DMS153 treated with DMSO at 0.1 percent for 48 hours (cell line): ENCODE measurements around the gene CCL4.

Source experiments
- DNase-seq: peaks from one replicate; lab custom pipeline; 2025; ENCODE audit not compliant: unreplicated experiment; lab: John Stamatoyannopoulos, UW

The CCL4 gene

DNA sequence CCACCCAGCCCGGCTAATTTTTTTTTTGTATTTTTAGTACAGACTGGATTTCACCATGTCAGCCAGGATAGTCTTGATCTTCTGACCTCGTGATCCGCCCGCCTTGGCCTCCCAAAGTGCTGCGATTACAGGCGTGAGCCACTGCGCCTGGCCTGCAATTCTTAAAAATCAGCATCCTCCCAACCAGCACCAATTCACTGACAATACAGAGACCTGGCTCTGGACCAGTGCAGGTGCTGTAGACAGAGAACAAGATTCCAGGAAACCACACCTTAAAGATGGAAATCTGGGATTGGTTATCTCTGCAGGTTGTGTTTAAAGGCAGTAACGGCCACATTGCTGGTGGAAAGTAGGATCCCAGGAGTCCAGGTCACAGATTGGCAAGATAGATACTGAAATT is 39.2 kb downstream of the CCL4 start:
- DNase-seq: no peak

DNA sequence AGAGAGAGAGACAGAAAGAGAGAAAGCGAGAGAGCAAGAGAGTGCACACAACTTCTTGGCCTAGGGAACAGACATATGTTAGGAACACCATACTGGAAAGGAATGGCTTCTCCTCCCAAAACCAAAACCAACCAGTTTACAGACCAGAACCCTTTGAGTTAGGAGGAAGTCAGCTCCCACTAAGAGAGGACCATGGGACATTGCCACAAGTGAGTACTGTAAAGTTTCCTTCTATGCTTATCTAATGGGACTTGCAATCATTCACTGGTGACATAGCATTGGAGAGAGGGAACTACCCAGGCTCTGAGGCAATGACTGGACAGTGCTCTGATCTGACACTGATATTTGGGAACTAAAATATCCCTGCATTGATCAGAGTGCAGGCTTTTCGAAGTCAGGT is 40.4 kb downstream of the CCL4 start:
- no peak for DNase-seq

DNA sequence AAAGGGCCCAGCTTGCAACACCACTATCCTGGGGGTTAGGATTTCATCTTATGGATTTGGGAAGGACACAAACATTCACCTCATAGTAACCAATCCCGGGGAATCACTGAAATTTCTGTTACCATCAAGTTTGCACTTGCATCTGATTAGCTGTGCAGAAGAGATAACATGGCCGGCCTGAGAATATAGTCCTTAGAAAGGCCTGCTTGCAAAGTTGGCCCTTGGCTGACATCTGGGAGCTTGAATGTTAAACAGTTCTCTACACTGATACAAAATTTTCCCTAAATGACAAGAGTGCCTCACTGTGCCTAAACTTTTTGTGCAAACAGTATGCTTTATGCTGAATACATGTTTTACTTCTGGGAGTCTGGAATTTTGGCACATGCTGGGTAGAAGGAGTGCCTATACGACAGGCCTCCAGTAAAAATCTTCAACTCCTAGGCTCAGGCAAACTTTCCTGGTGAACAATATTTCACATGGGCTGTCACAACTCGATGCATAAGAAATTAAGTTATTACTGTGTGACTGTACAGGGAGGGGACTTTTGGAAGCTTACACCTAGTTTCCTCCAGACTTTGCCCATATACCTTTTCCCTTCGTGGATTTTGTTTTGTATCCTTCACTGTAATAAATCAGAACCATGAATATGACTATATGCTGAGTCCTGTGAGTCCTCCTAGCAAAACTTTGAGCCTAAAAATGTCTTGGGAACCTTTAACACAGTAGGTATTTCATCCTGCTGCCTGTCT is 41.5 kb downstream of the CCL4 start:
- DNase-seq: no peak

DNA sequence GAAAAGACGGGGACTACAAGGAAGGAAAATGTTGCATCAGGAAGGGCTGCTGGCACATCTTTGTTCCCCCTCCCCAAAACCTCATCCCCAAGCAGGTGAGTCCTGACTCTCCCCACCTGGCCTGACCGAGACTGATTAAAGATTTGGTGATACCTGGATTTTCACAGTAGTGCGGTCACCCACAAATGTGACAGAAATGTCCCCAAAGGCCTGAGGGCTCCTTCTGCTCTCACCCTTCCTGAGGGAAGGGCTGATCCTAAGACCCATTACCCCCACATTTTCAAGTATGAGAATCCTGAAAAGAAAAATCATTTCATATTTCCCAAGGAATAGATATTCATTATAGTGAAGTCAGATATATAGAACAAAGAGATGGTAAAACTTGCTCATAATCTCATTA is 44.0 kb downstream of the CCL4 start:
- no peak for DNase-seq

DNA sequence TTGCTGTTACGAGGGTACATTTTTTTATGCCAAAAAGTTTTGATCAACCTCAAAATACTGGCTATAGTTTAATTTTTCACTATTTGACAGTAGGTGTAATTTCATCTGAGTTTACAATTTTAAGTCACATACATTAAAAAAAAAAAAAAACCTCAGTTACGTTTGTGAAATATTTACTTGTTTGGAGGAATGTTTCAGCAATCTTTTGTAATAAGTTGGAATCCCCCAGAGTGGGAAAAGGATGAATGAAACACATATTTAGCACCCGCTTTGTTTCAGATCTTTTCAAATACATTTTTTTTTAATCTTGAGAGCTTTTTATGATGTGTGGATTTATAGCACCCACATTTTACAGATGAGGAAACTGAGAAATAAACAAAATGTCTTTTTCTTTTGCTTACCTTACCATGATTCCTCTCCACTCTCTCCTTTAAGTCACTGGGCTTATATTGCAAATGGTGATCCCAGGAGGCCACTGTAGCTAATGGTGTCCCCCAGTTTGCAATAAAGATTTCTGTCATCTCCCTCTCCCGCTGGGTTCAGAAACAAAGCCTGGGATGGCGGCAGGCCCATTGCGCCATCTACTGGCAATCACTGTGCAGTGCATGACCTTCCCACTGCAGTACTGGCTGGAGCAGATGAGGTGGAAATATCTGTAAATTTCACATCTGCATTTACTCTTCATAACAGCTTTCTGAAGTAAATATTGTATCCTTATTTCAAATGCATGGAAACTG is 45.1 kb downstream of the CCL4 start:
- peak; percentile 23 for DNase-seq

DNA sequence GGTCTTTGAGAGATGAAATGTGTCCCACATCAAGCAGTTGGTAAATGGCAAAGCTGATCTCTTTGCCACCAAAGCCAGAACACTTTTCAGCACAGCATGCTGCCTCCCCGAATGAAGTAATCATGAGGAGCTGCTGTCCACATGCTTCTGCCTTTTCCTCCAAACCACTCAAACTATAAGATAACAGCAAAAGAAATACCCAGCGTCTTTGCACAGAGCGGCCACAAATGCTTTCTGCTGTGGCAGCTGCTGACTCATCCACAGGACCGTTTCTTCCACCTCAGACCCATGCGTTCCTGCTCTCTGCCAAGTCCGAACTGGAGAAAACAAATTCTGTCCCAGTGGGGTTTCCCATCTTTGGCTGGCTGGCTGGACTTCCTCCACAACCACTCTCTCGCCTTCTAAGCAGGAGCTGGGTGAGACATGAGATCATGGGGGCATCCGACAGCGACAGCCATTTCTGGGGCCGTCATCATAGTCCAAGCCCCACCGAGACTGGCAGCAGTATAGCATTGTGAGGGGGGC is 45.7 kb downstream of the CCL4 start:
- no peak for DNase-seq

DNA sequence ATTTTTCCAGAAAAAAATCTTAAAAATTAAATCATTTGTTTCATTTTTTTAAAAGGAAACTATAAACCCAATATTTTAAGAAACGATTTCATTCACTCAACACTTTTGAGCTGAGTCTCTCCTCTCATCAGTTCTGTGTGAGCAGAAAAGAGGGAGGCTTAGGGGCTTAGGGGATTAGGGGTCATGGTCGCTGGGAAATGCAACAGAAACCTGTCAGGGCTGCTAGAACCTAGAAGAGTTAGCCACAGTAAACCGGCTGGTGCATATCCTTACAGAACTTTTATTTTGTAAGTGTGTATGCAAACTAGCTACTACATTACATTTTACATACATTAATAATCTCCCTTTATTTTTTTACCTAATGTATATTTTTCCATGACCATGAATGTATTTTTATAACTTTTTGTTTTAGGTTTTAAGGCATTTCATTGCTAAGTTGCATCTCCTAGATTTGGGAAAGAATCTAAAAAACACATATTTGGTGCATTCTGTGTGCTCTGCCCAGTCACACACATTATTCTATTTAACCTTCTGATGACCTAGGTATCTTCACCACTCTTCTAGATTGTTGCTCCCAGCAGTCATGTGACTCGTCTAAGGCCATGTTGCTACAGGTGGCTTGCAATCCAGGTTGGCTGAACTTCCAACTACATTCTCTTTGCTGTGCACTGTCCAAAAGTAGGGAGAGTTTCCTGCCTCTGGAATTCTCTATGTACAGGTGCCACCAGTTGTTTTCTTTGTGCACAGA is 48.4 kb downstream of the CCL4 start:
- DNase-seq: no peak

DNA sequence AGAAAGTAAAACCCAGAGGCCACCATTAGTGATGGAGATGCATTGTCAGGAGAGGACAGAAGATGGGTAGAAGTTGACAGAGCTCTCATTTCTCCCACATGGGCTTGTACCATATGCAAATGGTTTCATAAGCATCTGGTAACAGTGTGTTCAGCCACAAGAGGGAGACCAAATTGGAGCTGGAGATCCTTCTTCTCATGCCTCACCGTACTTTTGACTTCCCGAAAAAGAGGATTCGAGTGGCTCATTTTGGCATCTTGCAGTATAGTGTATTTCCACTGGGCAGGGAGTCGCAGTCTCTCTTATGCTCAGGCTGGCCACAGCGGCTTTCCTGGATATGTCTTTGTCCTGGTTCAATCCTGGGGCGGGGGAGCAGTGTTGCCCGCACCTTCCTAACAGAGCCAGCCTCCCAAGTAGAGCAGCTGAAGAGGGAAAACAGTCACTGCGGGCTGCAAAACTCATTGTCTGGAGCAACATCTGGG is 49.1 kb downstream of the CCL4 start:
- no peak for DNase-seq

DNA sequence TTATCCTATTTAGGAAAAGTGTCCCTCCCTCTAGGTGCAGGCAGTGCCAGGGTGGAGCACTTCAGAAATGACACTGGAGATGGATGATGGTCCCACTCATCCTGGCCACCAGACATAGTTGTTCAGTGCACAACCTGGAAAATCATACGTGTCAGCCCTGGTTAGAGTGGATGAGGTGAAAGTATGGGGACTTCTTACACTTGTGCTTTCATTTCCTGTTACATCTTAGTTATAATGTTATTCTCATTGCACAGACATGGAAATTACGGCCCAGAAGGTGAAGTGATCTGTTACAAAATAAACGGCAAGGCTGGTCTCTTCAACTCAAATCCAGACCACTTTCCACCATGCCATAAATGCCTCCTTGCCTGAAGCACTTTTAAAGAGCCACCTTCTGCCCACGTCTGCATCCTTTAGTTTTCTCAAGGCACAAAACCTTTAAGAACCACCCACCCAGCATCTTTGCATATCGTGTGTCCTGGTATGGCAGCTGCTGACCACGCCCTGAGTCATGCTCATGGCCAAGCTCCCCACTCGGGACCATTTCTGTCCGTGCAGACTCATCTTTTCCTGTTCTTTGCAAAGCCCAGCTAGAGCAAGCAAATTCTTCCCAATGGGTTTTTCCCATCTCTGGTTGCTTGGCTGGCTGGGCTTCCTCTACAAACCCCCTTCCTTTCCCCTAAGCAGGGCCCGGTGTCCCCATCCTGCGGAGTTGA is 50.4 kb downstream of the CCL4 start:
- no peak for DNase-seq
